GM23338 (cell line): ENCODE measurements around the gene GPALPP1. TPM values are rescaled to one million over a fixed set of nuclear protein-coding genes. Genes with fewer than 3 reads are reported as not detected.

ENCODE experiments used
- ATAC-seq: fragments of 200-7000 bp; cut with Tn5 transposase; 3 replicates; pipeline ENCODE4 v1.9.1; 2020
- DNase-seq: peaks from one replicate; pipeline ENCODE4 v3.0.0-alpha.2; 2015; ENCODE audit warnings: low spot score
- H2AFZ ChIP-seq: fragments of 200-600 bp; sonication (generic); 2 replicates; pipeline ENCODE4 v1.8.0; 2016; ENCODE audit warnings: antibody characterized with exemption, mild to moderate bottlenecking, moderate library complexity
- H3F3A ChIP-seq: fragments of 200-600 bp; sonication (generic); replicated peaks from 2 replicates; pipeline ENCODE4 v1.8.0; 2017; ENCODE audit warnings: antibody characterized with exemption, mixed run types, low read depth
- H3K27ac ChIP-seq: fragments of 200-600 bp; sonication (generic); 2 replicates; pipeline ENCODE4 v1.6.1; 2016; ENCODE audit warnings: low read depth
- H3K27me3 ChIP-seq: fragments of 200-600 bp; sonication (generic); 2 replicates; pipeline ENCODE4 v1.8.0; 2016; ENCODE audit warnings: mild to moderate bottlenecking, mixed run types, moderate library complexity; ENCODE audit not compliant: insufficient read depth
- H3K36me3 ChIP-seq: fragments of 200-600 bp; sonication (generic); 2 replicates; pipeline ENCODE4 v1.8.0; 2016; ENCODE audit warnings: mild to moderate bottlenecking; ENCODE audit not compliant: insufficient read depth
- H3K4me1 ChIP-seq: fragments of 200-600 bp; sonication (generic); 2 replicates; pipeline ENCODE4 v1.8.0; 2016; ENCODE audit warnings: mild to moderate bottlenecking, moderate library complexity; ENCODE audit not compliant: insufficient read depth
- H3K4me2 ChIP-seq: fragments of 200-600 bp; sonication (generic); 2 replicates; pipeline ENCODE4 v1.7.1; 2017; ENCODE audit warnings: mixed run types
- H3K4me3 ChIP-seq: fragments of 200-600 bp; sonication (generic); 2 replicates; pipeline ENCODE4 v1.6.1; 2016; ENCODE audit warnings: mixed run types
- H3K79me2 ChIP-seq: fragments of 200-600 bp; sonication (generic); replicated peaks from 2 replicates; pipeline ENCODE4 v1.8.0; 2017; ENCODE audit warnings: mild to moderate bottlenecking; ENCODE audit not compliant: insufficient read depth
- H3K9me2 ChIP-seq: fragments of 200-600 bp; sonication (generic); 2 replicates; pipeline ENCODE4 v1.8.0; 2017; ENCODE audit not compliant: insufficient read depth
- H4K20me1 ChIP-seq: fragments of 200-600 bp; sonication (generic); replicated peaks from 2 replicates; pipeline ENCODE4 v1.8.0; 2017; ENCODE audit warnings: mild to moderate bottlenecking; ENCODE audit not compliant: insufficient read depth
- H3K27ac Mint-ChIP-seq: 2 replicates; pipeline ENCODE4 v1.8.0; 2020; ENCODE audit warnings: inconsistent platforms, mild to moderate bottlenecking, moderate library complexity, mixed read lengths
- H3K27me3 Mint-ChIP-seq: 3 replicates; pipeline ENCODE4 v1.8.0; 2022; ENCODE audit warnings: low read depth, mild to moderate bottlenecking, moderate library complexity, mixed read lengths, inconsistent platforms; ENCODE audit not compliant: insufficient read depth, poor library complexity
- H3K36me3 Mint-ChIP-seq: 3 replicates; pipeline ENCODE4 v1.8.0; 2021; ENCODE audit warnings: low read depth, mild to moderate bottlenecking, inconsistent platforms, moderate library complexity, mixed read lengths
- H3K4me1 Mint-ChIP-seq: 3 replicates; pipeline ENCODE4 v1.8.0; 2020; ENCODE audit warnings: mild to moderate bottlenecking, inconsistent platforms, mixed read lengths
- H3K4me3 Mint-ChIP-seq: 3 replicates; pipeline ENCODE4 v1.8.0; 2021; ENCODE audit warnings: moderate library complexity, mild to moderate bottlenecking, inconsistent platforms, mixed read lengths
- H3K9me3 Mint-ChIP-seq: 3 replicates; pipeline ENCODE4 v1.8.0; 2020; ENCODE audit warnings: moderate library complexity, mild to moderate bottlenecking, inconsistent platforms, mixed read lengths
- CREB1 ChIP-seq: fragments of 250-450 bp; sonication (Bioruptor Pico); IDR thresholded peaks from 2 replicates; pipeline ENCODE4 v1.5.0; 2020; ENCODE audit warnings: low read depth, mild to moderate bottlenecking, moderate library complexity
- CTCF ChIP-seq, 2 experiments: fragments of 200-600 bp in 1 of 2; sonication (generic) in 1 of 2; conservative IDR thresholded peaks; 2 replicates each; pipeline versions ENCODE4 v1.5.1 to v1.6.1; 2016 to 2017; ENCODE audit warnings: antibody characterized with exemption in 2 of 2, low read depth in 2 of 2, mild to moderate bottlenecking in 2 of 2, moderate library complexity in 1 of 2
- ETS1 ChIP-seq: IDR thresholded peaks from 2 replicates; pipeline ENCODE4 v1.6.1; 2016; ENCODE audit warnings: antibody characterized with exemption
- EZH2 ChIP-seq: fragments of 200-600 bp; sonication (generic); IDR thresholded peaks from one replicate; pipeline ENCODE4 v1.8.0; 2017; ENCODE audit warnings: antibody characterized with exemption, mild to moderate bottlenecking, low read depth; ENCODE audit not compliant: unreplicated experiment
- EZH2phosphoT487 ChIP-seq: fragments of 200-600 bp; sonication (generic); IDR thresholded peaks from one replicate; pipeline ENCODE4 v1.8.1; 2018; ENCODE audit warnings: antibody characterized with exemption; ENCODE audit not compliant: unreplicated experiment
- JUNB ChIP-seq: IDR thresholded peaks from one replicate; pipeline ENCODE4 v1.6.1; 2016; ENCODE audit warnings: antibody characterized with exemption; ENCODE audit not compliant: unreplicated experiment
- NANOG ChIP-seq: IDR thresholded peaks from 2 replicates; pipeline ENCODE4 v1.6.1; 2016; ENCODE audit warnings: antibody characterized with exemption, borderline replicate concordance
- POLR2AphosphoS5 ChIP-seq: IDR thresholded peaks from 2 replicates; pipeline ENCODE4 v1.6.1; 2016; ENCODE audit warnings: antibody characterized with exemption, low read depth
- ZNF114 ChIP-seq: fragments of 250-450 bp; sonication (Bioruptor Pico); IDR thresholded peaks from 2 replicates; pipeline ENCODE4 v1.5.0; 2020; ENCODE audit warnings: mild to moderate bottlenecking, moderate library complexity
- ZNF331 ChIP-seq: fragments of 250-450 bp; sonication (Bioruptor Pico); IDR thresholded peaks from 2 replicates; pipeline ENCODE4 v1.5.0; 2020; ENCODE audit warnings: low read depth, mild to moderate bottlenecking, moderate library complexity
- ZNF462 ChIP-seq: fragments of 250-450 bp; sonication (Bioruptor Pico); IDR thresholded peaks from 2 replicates; pipeline ENCODE4 v1.5.0; 2020; ENCODE audit warnings: mild to moderate bottlenecking, moderate library complexity
- polyA plus RNA-seq: library from polyadenylated mRNA; unstranded; fragments of >200 nt; fragmentation: Nextera tagmentation; extraction: Ambion mirVana; gene quantifications from 2 replicates; pipeline ENCODE4 v1.2.1, GENCODE V29; 2016
- total RNA-seq: library from RNA; depleted of rRNA; stranded (reverse); fragments of >200 nt; shearing (Covaris generic); gene quantifications from 2 replicates; pipeline ENCODE4 v1.2.3, GENCODE V29; 2014

The GPALPP1 gene
- total and polyA plus RNA-seq, 2 experiments from 2014 or later, result 31.3 to 35.8 TPM

- Histone ChIP-seq H4K20me1 (no peaks in the 10 kb centered on the region), H3K27me3 (no peaks in the 10 kb centered on the region), H3K4me3 (no peak overlapping the region), H3K27ac (no peak overlapping the region), H3K36me3 (no peaks in the 10 kb centered on the region), H2AFZ (no peak overlapping the region), H3K79me2 (no peaks in the 10 kb centered on the region), H3K4me1 (peaks cover 4% of the 10 kb centered on the region; the same call in 1 of the 2 replicates), H3K9me2 (no peaks in the 10 kb centered on the region), H3K4me2 (no peak overlapping the region), H3F3A (peaks cover 3% of the 10 kb centered on the region; the same call in 1 of the 2 replicates)
- H3K27ac Mint-ChIP-seq, result no peak overlapping the region
- TF ChIP-seq EZH2 (no peak), NANOG (no peak), CTCF (conservative IDR thresholded peaks at IDR 0.05; ENCODE audit: low read depth in 2 of 2) (no peak), ETS1 (no peak), POLR2AphosphoS5 (no peak), ZNF114 (CRISPR knock-in tag) (no peak), EZH2phosphoT487 (no peak), ZNF331 (no peak), JUNB (no peak), CREB1 (CRISPR knock-in tag) (no peak)
- no peaks in the 10 kb centered on the region for H3K9me3 Mint-ChIP-seq
- H3K4me1 Mint-ChIP-seq, result peaks cover 13% of the 10 kb centered on the region; the same call in 2 of the 3 replicates
- no peak overlapping the region for H3K4me3 Mint-ChIP-seq
- no peak for ATAC-seq
- no peak for DNase-seq
- peaks cover 6% of the 10 kb centered on the region for H3K27me3 Mint-ChIP-seq
- no peaks in the 10 kb centered on the region for H3K36me3 Mint-ChIP-seq
Measured at GRCh38 chr13:45048890-45049407, 59.6 kb downstream of the GPALPP1 start.

- DNase-seq (no peak), ATAC-seq (no peak)
- Histone ChIP-seq H3K9me2 (no peaks in the 10 kb centered on the region), H3K79me2 (no peaks in the 10 kb centered on the region), H3K4me1 (peaks cover 4% of the 10 kb centered on the region; the same call in 1 of the 2 replicates), H3K36me3 (no peaks in the 10 kb centered on the region), H4K20me1 (no peaks in the 10 kb centered on the region), H3K27ac (no peak overlapping the region), H3K4me3 (no peak overlapping the region), H3K27me3 (no peaks in the 10 kb centered on the region), H3F3A (peaks cover 3% of the 10 kb centered on the region; the same call in 1 of the 2 replicates), H3K4me2 (no peak overlapping the region), H2AFZ (no peak overlapping the region)
- TF ChIP-seq ZNF462 (CRISPR knock-in tag) (no peak), JUNB (no peak), ETS1 (no peak)
- H3K4me1 Mint-ChIP-seq, result peaks cover 13% of the 10 kb centered on the region; the same call in 2 of the 3 replicates
- no peaks in the 10 kb centered on the region for H3K36me3 Mint-ChIP-seq
- H3K27ac Mint-ChIP-seq, result no peak overlapping the region
- H3K4me3 Mint-ChIP-seq, result no peak overlapping the region
- no peaks in the 10 kb centered on the region for H3K9me3 Mint-ChIP-seq
- peaks cover 6% of the 10 kb centered on the region for H3K27me3 Mint-ChIP-seq
Measured at GRCh38 chr13:45049478-45049877, 60.1 kb downstream of the GPALPP1 start.
